HepG2 (cell line): Measurements from ENCODE around the gene HPCAL1.

ENCODE experiments used
- ETS1 ChIP-seq: sonication (generic); formaldehyde crosslinking; IDR thresholded peaks from 2 replicates; pipeline ENCODE4 v1.4.0; 2020; ENCODE audit warnings: missing genetic modification reagents
- IKZF1 ChIP-seq: fragments of 450-650 bp; IDR thresholded peaks from 2 replicates; pipeline ENCODE4 v1.7.1; 2016

DNA sequence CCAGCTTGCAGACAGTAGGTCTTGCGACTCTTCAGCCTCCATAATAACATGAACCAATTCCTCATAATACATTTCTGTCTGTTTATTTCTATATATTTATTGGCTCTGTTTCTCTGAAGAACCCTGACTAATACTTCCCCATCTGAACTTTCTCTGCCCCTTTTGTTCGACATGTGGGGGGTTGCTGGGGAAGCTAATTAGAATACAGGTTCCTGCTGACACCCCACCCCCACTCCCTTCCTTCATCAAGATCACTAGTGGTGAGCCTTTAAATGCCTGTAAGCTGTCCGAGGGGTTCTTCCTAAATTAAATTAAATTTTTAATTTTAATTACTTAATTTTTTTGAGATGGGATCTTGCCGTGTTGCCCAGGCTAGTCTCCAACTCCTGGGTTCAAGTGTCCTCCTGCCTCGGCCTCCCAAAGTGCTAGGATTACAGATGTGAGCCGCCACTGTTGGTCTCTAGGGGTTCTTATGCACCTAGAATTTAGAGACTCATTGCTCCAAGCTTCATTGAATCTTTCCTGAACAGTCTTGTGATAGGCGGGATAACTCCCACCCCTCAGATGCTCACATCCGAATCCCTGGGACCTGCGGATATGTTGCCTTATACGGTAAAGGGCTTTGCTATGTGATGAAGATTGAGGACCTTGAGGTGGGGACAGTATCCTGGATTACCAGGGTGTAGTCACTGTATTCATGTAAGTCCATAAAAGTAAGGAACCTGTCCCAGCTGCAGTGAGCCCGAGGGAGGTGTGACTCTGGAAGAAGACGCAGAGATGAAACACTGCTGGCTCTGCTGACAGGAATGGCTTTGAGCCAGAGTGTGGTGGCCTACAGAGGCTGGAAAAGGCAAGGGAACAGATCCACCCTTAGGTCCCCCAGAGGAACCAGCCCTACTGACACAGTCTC is 26.2 kb downstream of the HPCAL1 start:
- no peak for TF ChIP-seq IKZF1
- no peak for TF ChIP-seq ETS1 (CRISPR knock-in tag)
